K562 (cell line): ENCODE data around the gene AKT3. TPM values are rescaled to one million over a fixed set of nuclear protein-coding genes. Genes with fewer than 3 reads are reported as not detected.
"Not testable (repeated sequence)": the region's sequence is repeated elsewhere in the genome, so short reads cannot be mapped to it uniquely, and the experiment has no call there.

ENCODE experiments used
- ATAC-seq: fragments of 200-7000 bp; cut with Tn5 transposase; 3 replicates; pipeline ENCODE4 v1.9.1; 2020; ENCODE audit warnings: moderate library complexity
- BruUV-seq: library from RNA; stranded (reverse); fragments of 400-500 nt; replicated peaks from 2 replicates; lab custom pipeline; 2021; lab: Mats Ljungman, UMichigan
- CTCF ChIA-PET: fragments of 300-600 bp; formaldehyde crosslinking; extraction: SDS; loops from one replicate; lab custom pipeline; 2021; ENCODE audit warnings: low intra/inter-chr PET ratio; lab: Yijun Ruan, JAX
- POLR2A ChIA-PET: fragments of 300-600, 350-650 bp; sonication (Branson Sonifier 250); formaldehyde crosslinking; extraction: SDS; loops from one replicate; lab custom pipeline; 2021; ENCODE audit warnings: antibody characterized with exemption, inconsistent platforms; lab: Yijun Ruan, JAX
- DNase-seq, 4 experiments: peaks; one replicate each; pipeline versions ENCODE4 v3.0.0 to v3.0.0-alpha.2; 2011 to 2018; ENCODE audit warnings: low spot score in 3 of 4, mixed read lengths in 3 of 4; ENCODE audit errors: extremely low read depth in 1 of 4
- FAIRE-seq: peaks from 2 replicates; lab custom pipeline; 2011; peaks lifted over from hg19 to GRCh38; lab: Jason Lieb, UNC
- H2AFZ ChIP-seq: 2 replicates; pipeline ENCODE4 v1.6.0; 2011; ENCODE audit warnings: low read depth, low read length, control low read depth, inconsistent platforms
- H3K27ac ChIP-seq: fragments of 200-600 bp; 3 replicates; pipeline ENCODE4 v1.8.0; 2011; ENCODE audit warnings: low read depth, mild to moderate bottlenecking, control low read depth, inconsistent platforms, low read length, moderate library complexity, mixed read lengths; ENCODE audit errors: extremely low read depth
- H3K27me3 ChIP-seq, 2 experiments: fragments of 300-600 bp in 1 of 2; 2 replicates in 1 of 2; 3 replicates in 1 of 2; pipeline versions ENCODE4 v1.6.0 to v1.8.0; 2011; ENCODE audit warnings: inconsistent platforms in 2 of 2, low read length in 2 of 2, mild to moderate bottlenecking in 1 of 2, mixed read lengths in 1 of 2, moderate library complexity in 1 of 2; ENCODE audit not compliant: control insufficient read depth in 2 of 2, insufficient read depth in 2 of 2
- H3K36me3 ChIP-seq: fragments of 300-600 bp; 3 replicates; pipeline ENCODE4 v1.8.0; 2011; ENCODE audit warnings: mild to moderate bottlenecking, low read length, inconsistent platforms; ENCODE audit not compliant: control insufficient read depth, insufficient read depth
- H3K4me1 ChIP-seq, 2 experiments: fragments of 200-600 bp in 1 of 2; replicated peaks in 1 of 2; 2 replicates in 1 of 2; 3 replicates in 1 of 2; pipeline versions ENCODE4 v1.5.1 to v1.8.0; 2011; ENCODE audit warnings: inconsistent platforms in 2 of 2, low read length in 2 of 2, mild to moderate bottlenecking in 1 of 2, mixed read lengths in 1 of 2, moderate library complexity in 1 of 2; ENCODE audit not compliant: control insufficient read depth in 2 of 2, insufficient read depth in 2 of 2
- H3K4me2 ChIP-seq: 2 replicates; pipeline ENCODE4 v1.6.1; 2011; ENCODE audit warnings: low read length, control low read depth, inconsistent platforms, mixed read lengths; ENCODE audit not compliant: insufficient read depth
- H3K4me3 ChIP-seq: fragments of 200-600 bp; sonication (generic), shearing (Covaris generic); 2 replicates; pipeline ENCODE4 v1.5.1; 2016; ENCODE audit warnings: control low read depth, inconsistent platforms
- H3K79me2 ChIP-seq: fragments of 200-600 bp; 3 replicates; pipeline ENCODE4 v1.8.0; 2011; ENCODE audit warnings: low read length, inconsistent platforms; ENCODE audit not compliant: control insufficient read depth, insufficient read depth
- H3K9ac ChIP-seq, 2 experiments: 2 replicates each; pipeline versions ENCODE4 v1.6.0 to v1.6.1; 2011; ENCODE audit warnings: low read depth in 2 of 2, low read length in 2 of 2, control low read depth in 1 of 2, inconsistent platforms in 1 of 2, mild to moderate bottlenecking in 1 of 2, mixed read lengths in 1 of 2; ENCODE audit not compliant: insufficient read depth in 1 of 2
- H3K9me1 ChIP-seq: one replicate; pipeline ENCODE4 v1.6.0; 2011; ENCODE audit warnings: inconsistent platforms, mild to moderate bottlenecking, low read length, moderate library complexity; ENCODE audit not compliant: control insufficient read depth, insufficient read depth
- H3K9me3 ChIP-seq: replicated peaks from 2 replicates; pipeline ENCODE4 v1.5.1; 2011; ENCODE audit warnings: low read depth, low read length, inconsistent platforms; ENCODE audit not compliant: control insufficient read depth, insufficient read depth
- H4K20me1 ChIP-seq: replicated peaks from 2 replicates; pipeline ENCODE4 v1.6.1; 2011; ENCODE audit warnings: low read length, inconsistent platforms, mixed read lengths; ENCODE audit not compliant: control insufficient read depth, insufficient read depth
- CTCF ChIP-seq, 3 experiments: IDR thresholded peaks in 2 of 3; conservative IDR thresholded peaks in 1 of 3; 2 replicates each; pipeline ENCODE4 v1.5.1; 2011 to 2012; ENCODE audit warnings: low read length in 3 of 3, mild to moderate bottlenecking in 3 of 3, control low read depth in 2 of 3, improper control_type of control experiment in 1 of 3, inconsistent platforms in 1 of 3, low read depth in 1 of 3, mixed read lengths in 1 of 3, moderate library complexity in 1 of 3; ENCODE audit not compliant: insufficient read depth in 2 of 3
- FOXK2 ChIP-seq, 2 experiments: fragments of 450-650 bp; IDR thresholded peaks in 1 of 2; conservative IDR thresholded peaks in 1 of 2; 2 replicates each; pipeline ENCODE4 v1.6.1; 2016; ENCODE audit warnings: low read depth in 2 of 2, mild to moderate bottlenecking in 1 of 2
- FUS ChIP-seq: fragments of 200-400 bp; formaldehyde crosslinking; optimal IDR thresholded peaks from 2 replicates; pipeline ENCODE3; 2017; ENCODE audit warnings: low read depth, low read length
- GATA2 ChIP-seq: sonication (generic); formaldehyde crosslinking; IDR thresholded peaks from 2 replicates; pipeline ENCODE4 v1.4.0; 2020; ENCODE audit warnings: mild to moderate bottlenecking, missing genetic modification reagents
- MEF2D ChIP-seq: conservative IDR thresholded peaks from 2 replicates; pipeline ENCODE4 v1.6.1; 2016; ENCODE audit warnings: low read depth, missing genetic modification characterization, missing compliant biosample characterization
- NRF1 ChIP-seq, 2 experiments: fragments of 450-650 bp; IDR thresholded peaks in 1 of 2; conservative IDR thresholded peaks in 1 of 2; 2 replicates each; pipeline ENCODE4 v1.6.1; 2014; ENCODE audit warnings: mild to moderate bottlenecking in 2 of 2
- TARDBP ChIP-seq: fragments of 450-650 bp; IDR thresholded peaks from 2 replicates; pipeline ENCODE4 v1.6.1; 2016
- TBL1XR1 ChIP-seq, 2 experiments: IDR thresholded peaks; 2 replicates each; pipeline ENCODE4 v1.6.1; 2012; ENCODE audit warnings: improper control_type of control experiment in 2 of 2, low read length in 2 of 2, mild to moderate bottlenecking in 1 of 2
- TCF3 ChIP-seq: sonication (generic); formaldehyde crosslinking; IDR thresholded peaks from 2 replicates; pipeline ENCODE4 v1.4.0; 2020; ENCODE audit warnings: mild to moderate bottlenecking, missing genetic modification reagents
- TEAD2 ChIP-seq: fragments of 450-650 bp; IDR thresholded peaks from 2 replicates; pipeline ENCODE4 v1.6.1; 2016; ENCODE audit warnings: missing genetic modification characterization, control low read depth, missing compliant biosample characterization
- ZBTB17 ChIP-seq: fragments of 450-650 bp; formaldehyde crosslinking; IDR thresholded peaks from 2 replicates; pipeline ENCODE4 v1.4.0; 2020; ENCODE audit warnings: mild to moderate bottlenecking
- ZC3H11A ChIP-seq: IDR thresholded peaks from 2 replicates; pipeline ENCODE4 v1.6.1; 2012; ENCODE audit warnings: low read depth, low read length, improper control_type of control experiment
- ZNF124 ChIP-seq: sonication (generic); formaldehyde crosslinking; IDR thresholded peaks from 2 replicates; pipeline ENCODE4 v1.8.1; 2022; ENCODE audit warnings: missing genetic modification reagents
- ZNF253 ChIP-seq: fragments of 250-450 bp; sonication (Bioruptor Pico); conservative IDR thresholded peaks from 2 replicates; pipeline ENCODE4 v1.6.1; 2021; ENCODE audit warnings: mild to moderate bottlenecking
- WGBS: fragments of 100-300 bp; shearing (Covaris generic); methylation state at CpG from one replicate; pipeline ENCODE4 v1.1.6; 2016; ENCODE audit warnings: low coverage, mixed read lengths; ENCODE audit not compliant: insufficient coverage; ENCODE audit errors: missing lambda C conversion rate; 5-methylcytosine and 5-hydroxymethylcytosine counted together
- in situ Hi-C: fragments of 300-500 bp; cut with MboI; formaldehyde crosslinking; loops from 4 replicates; pipeline ENCODE4 v1.15.0; 2018; ENCODE audit warnings: inconsistent platforms, mixed read lengths
- intact Hi-C: fragments of 100-400 bp; cut with micrococcal nuclease; formaldehyde crosslinking; loops from 2 replicates; pipeline ENCODE4 v1.14.2; 2022
- polyA plus RNA-seq, 8 experiments: library from polyadenylated mRNA; depleted of rRNA in 4 of 8; stranded (reverse) in 5 of 8; unstranded in 3 of 8; fragments of >200 nt; fragmentation: Nextera tagmentation in 2 of 8; fragmentation: Illumina TruSeq in 1 of 8; extraction: Ambion mirVana in 2 of 8; extraction: Trizol in 1 of 8; gene quantifications; 2 replicates each; pipeline versions ENCODE4 v1.2.1 to v1.2.3, GENCODE V29; 2011 to 2014; ENCODE audit warnings: inconsistent platforms in 1 of 8, missing spikeins in 1 of 8
- total RNA-seq, 7 experiments: library from RNA; depleted of rRNA in 6 of 7; stranded (reverse); fragments of >200 nt in 6 of 7; fragmentation: Illumina TruSeq in 2 of 7; extraction: Trizol in 2 of 7; gene quantifications; 2 replicates each; pipeline versions ENCODE4 v1.2.1 to v1.2.3, GENCODE V29; 2011 to 2021; ENCODE audit warnings: low replicate concordance in 1 of 7

AKT3 gene
- total and polyA plus RNA-seq, 9 of the 15 experiments (the other 6 are each of a cell fraction or from before 2014, with no cell fraction given): 0.04 to 0.54 (median 0.18) TPM; not detected in 1

GRCh38 chr1:243589286-243589685, 260.8 kb downstream of the AKT3 start:
- H3K79me2 ChIP-seq, ATAC-seq, H3K9ac ChIP-seq, intact Hi-C loops, H2AFZ ChIP-seq, H3K9me3 ChIP-seq, H3K4me2 ChIP-seq, FAIRE-seq, H3K36me3 ChIP-seq, H3K27me3 ChIP-seq, POLR2A ChIA-PET, CTCF ChIA-PET, H3K9me1 ChIP-seq, H3K27ac ChIP-seq, DNase-seq, H4K20me1 ChIP-seq, BruUV-seq, H3K4me1 ChIP-seq, H3K4me3 ChIP-seq, in situ Hi-C loops: not testable (repeated sequence)
- 0% methylated on average over 3 of the region's 3 CpGs for WGBS

GRCh38 chr1:243587823-243588560, 262.1 kb downstream of the AKT3 start:
- H3K9ac ChIP-seq: no peak overlapping the region
- no peak overlapping the region for H3K27ac ChIP-seq
- H3K4me1 ChIP-seq: no peaks in the 10 kb centered on the region
- ChIA-PET POLR2A (no interaction called here), CTCF (no interaction called here)
- no peaks in the 10 kb centered on the region for H3K27me3 ChIP-seq
- intact Hi-C loops: no loop called here
- H3K9me1 ChIP-seq: no peaks in the 10 kb centered on the region
- BruUV-seq: no TSS peak
- no peak overlapping the region for H3K4me2 ChIP-seq
- H3K9me3 ChIP-seq: no peaks in the 10 kb centered on the region
- 1% methylated on average over 4 of the region's 4 CpGs for WGBS
- no peak overlapping the region for H2AFZ ChIP-seq
- H4K20me1 ChIP-seq: no peaks in the 10 kb centered on the region
- no peaks in the 10 kb centered on the region for H3K36me3 ChIP-seq
- in situ Hi-C loops: no loop called here
- DNase-seq (no peak), ATAC-seq (no peak), FAIRE-seq (no peak)
- H3K79me2 ChIP-seq: no peaks in the 10 kb centered on the region
- no peak overlapping the region for H3K4me3 ChIP-seq
- TF ChIP-seq TARDBP (no peak), NRF1 (conservative IDR thresholded peaks at IDR 0.05 in 1 of 2, IDR thresholded peaks at IDR 0.05 in 1 of 2) (no peak), TBL1XR1 (IDR thresholded peaks at IDR 0.05; ENCODE audit: low read length in 2 of 2) (no peak), TCF3 (no peak), MEF2D (no peak), ZNF253 (CRISPR knock-in tag) (no peak), ZC3H11A (no peak), FOXK2 (conservative IDR thresholded peaks at IDR 0.05 in 1 of 2, IDR thresholded peaks at IDR 0.05 in 1 of 2; ENCODE audit: low read depth in 2 of 2) (no peak), CTCF (IDR thresholded peaks at IDR 0.05 in 2 of 3, conservative IDR thresholded peaks at IDR 0.05 in 1 of 3; ENCODE audit: insufficient read depth in 2 of 3, low read depth in 1 of 3, low read length in 3 of 3) (no peak), ZNF124 (CRISPR knock-in tag) (no peak), GATA2 (CRISPR knock-in tag) (no peak), ZBTB17 (CRISPR knock-in tag) (no peak), TEAD2 (no peak), FUS (no peak)
